ENCODE measurements around the gene PALM2AKAP2.

Gene PALM2AKAP2

GRCh38 chr9:109789556-109789955, 9.6 kb downstream of the PALM2AKAP2 start:
- H3K9me3 ChIP-seq (ENCODE audit: severe bottlenecking), result no peaks in the 10 kb centered on the region
- H3K27ac ChIP-seq (ENCODE audit: poor library complexity, severe bottlenecking), result no peak overlapping the region
- ATAC-seq (ENCODE audit: low read depth) (no peak), DNase-seq (ENCODE audit: low spot score) (no peak)
- no peaks in the 10 kb centered on the region for H3K36me3 ChIP-seq (ENCODE audit: low read depth)
- TF ChIP-seq CTCF (IDR thresholded peaks at IDR 0.05; ENCODE audit: poor library complexity, severe bottlenecking), result no peak
- no peaks in the 10 kb centered on the region for H3K27me3 ChIP-seq (ENCODE audit: insufficient read depth, poor library complexity, severe bottlenecking)
- H3K4me1 ChIP-seq (ENCODE audit: insufficient read depth, poor library complexity, severe bottlenecking), result peaks cover 19% of the 10 kb centered on the region
- no peak overlapping the region for H3K4me3 ChIP-seq (ENCODE audit: severe bottlenecking)

GRCh38 chr9:109789971-109790370, 10.0 kb downstream of the PALM2AKAP2 start:
- no peak overlapping the region for H3K4me3 ChIP-seq (ENCODE audit: severe bottlenecking)
- TF ChIP-seq CTCF (IDR thresholded peaks at IDR 0.05; ENCODE audit: poor library complexity, severe bottlenecking), result no peak
- ATAC-seq (ENCODE audit: low read depth) (no peak), DNase-seq (ENCODE audit: low spot score) (no peak)
- H3K27me3 ChIP-seq (ENCODE audit: insufficient read depth, poor library complexity, severe bottlenecking), result no peaks in the 10 kb centered on the region
- no peaks in the 10 kb centered on the region for H3K36me3 ChIP-seq (ENCODE audit: low read depth)
- H3K27ac ChIP-seq (ENCODE audit: poor library complexity, severe bottlenecking), result no peak overlapping the region
- no peaks in the 10 kb centered on the region for H3K9me3 ChIP-seq (ENCODE audit: severe bottlenecking)
- peaks cover 19% of the 10 kb centered on the region for H3K4me1 ChIP-seq (ENCODE audit: insufficient read depth, poor library complexity, severe bottlenecking)

- TF ChIP-seq CTCF (IDR thresholded peaks at IDR 0.05; ENCODE audit: poor library complexity, severe bottlenecking), result no peak
- no peaks in the 10 kb centered on the region for H3K27me3 ChIP-seq (ENCODE audit: insufficient read depth, poor library complexity, severe bottlenecking)
- H3K4me1 ChIP-seq (ENCODE audit: insufficient read depth, poor library complexity, severe bottlenecking), result peaks cover 19% of the 10 kb centered on the region
- no peak overlapping the region for H3K4me3 ChIP-seq (ENCODE audit: severe bottlenecking)
- ATAC-seq (ENCODE audit: low read depth) (no peak), DNase-seq (ENCODE audit: low spot score) (no peak)
- no peak overlapping the region for H3K27ac ChIP-seq (ENCODE audit: poor library complexity, severe bottlenecking)
- H3K9me3 ChIP-seq (ENCODE audit: severe bottlenecking), result no peaks in the 10 kb centered on the region
- no peaks in the 10 kb centered on the region for H3K36me3 ChIP-seq (ENCODE audit: low read depth)
These were observed 11.1 kb downstream of the PALM2AKAP2 start for GRCh38 chr9:109791003-109791677.

GRCh38 chr9:109791747-109792146, 11.7 kb downstream of the PALM2AKAP2 start:
- no peaks in the 10 kb centered on the region for H3K9me3 ChIP-seq (ENCODE audit: severe bottlenecking)
- ATAC-seq (ENCODE audit: low read depth) (no peak), DNase-seq (ENCODE audit: low spot score) (no peak)
- H3K36me3 ChIP-seq (ENCODE audit: low read depth), result no peaks in the 10 kb centered on the region
- no peak overlapping the region for H3K4me3 ChIP-seq (ENCODE audit: severe bottlenecking)
- no peaks in the 10 kb centered on the region for H3K27me3 ChIP-seq (ENCODE audit: insufficient read depth, poor library complexity, severe bottlenecking)
- peaks cover 19% of the 10 kb centered on the region for H3K4me1 ChIP-seq (ENCODE audit: insufficient read depth, poor library complexity, severe bottlenecking)
- no peak overlapping the region for H3K27ac ChIP-seq (ENCODE audit: poor library complexity, severe bottlenecking)
- TF ChIP-seq CTCF (IDR thresholded peaks at IDR 0.05; ENCODE audit: poor library complexity, severe bottlenecking), result no peak

DNA sequence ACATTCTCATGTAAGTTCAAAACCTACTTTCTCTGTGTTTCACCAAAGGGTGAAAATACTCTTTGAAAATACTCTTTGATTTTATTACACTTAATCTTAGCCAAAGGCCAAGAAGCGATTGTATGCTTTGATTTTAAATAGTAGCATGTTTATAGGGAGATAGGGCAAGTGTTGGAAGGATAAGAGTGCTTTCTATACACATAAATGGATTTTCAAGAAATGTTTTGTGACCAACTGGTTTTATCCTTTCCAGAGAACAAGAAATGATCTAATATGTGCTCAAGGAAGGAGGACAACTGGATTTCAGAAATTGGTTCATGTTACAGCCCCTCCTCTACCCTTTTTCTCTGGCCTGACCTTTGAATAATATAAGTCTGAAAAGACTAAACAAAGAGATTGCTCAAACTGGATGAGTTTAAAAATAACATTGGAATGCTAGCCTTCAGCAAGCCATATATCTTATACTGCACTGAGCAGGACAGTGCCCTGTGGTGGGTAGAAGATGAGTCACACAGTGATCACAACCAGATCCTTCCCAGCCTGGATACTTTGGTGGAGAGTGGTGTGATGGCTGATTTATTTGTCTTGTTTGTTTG, 13.1 kb downstream of the PALM2AKAP2 start:
- ATAC-seq (ENCODE audit: low read depth) (peak; percentile 100), DNase-seq (ENCODE audit: low spot score) (no peak)
- Histone ChIP-seq H3K36me3 (ENCODE audit: low read depth) (no peaks in the 10 kb centered on the region), H3K4me1 (ENCODE audit: insufficient read depth, poor library complexity, severe bottlenecking) (peaks cover 19% of the 10 kb centered on the region), H3K27me3 (ENCODE audit: insufficient read depth, poor library complexity, severe bottlenecking) (no peaks in the 10 kb centered on the region), H3K27ac (ENCODE audit: poor library complexity, severe bottlenecking) (peak overlapping the region; percentile 49), H3K9me3 (ENCODE audit: severe bottlenecking) (no peaks in the 10 kb centered on the region), H3K4me3 (ENCODE audit: severe bottlenecking) (no peak overlapping the region)
- no peak for TF ChIP-seq CTCF (IDR thresholded peaks at IDR 0.05; ENCODE audit: poor library complexity, severe bottlenecking)

All from RWPE2 (cell line).